GM12801 (cell line): ENCODE results near the gene VEZF1.

Experiments used
- CTCF ChIP-seq: IDR thresholded peaks from one replicate; pipeline ENCODE4 v1.5.1; 2011; ENCODE audit warnings: control low read depth; ENCODE audit not compliant: insufficient read length; ENCODE audit errors: extremely low read depth

Gene VEZF1

DNA sequence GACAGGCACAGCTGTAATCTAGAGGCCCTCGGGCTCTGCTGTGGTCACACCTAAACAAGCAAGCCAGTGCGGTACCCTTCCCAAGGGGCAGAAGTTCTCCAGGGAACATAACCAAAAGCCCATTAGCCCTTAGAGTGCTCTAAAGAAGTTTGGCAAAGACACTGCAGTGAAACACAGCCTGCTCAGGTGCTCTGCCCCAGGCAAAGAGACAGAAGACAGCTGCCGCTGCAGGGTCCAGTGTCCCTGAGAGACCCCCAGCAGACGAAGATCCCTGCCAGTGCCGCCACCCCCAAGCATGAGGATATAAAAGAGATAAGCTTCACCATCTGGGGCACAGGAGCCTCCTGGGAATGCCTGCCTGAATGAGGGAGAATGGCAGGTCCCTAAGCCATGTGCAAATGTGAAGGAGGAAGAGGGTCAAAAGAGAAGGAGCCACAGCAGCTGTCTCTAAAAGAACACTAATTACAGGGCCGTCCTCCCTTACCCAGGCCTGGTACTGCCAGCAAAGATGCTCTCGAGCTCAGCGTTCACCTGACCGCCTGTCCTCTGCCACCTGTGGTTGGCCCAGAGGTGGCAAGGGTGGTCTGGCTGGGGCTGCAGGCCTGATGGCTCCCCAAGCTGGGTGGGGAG is 62.6 kb downstream of the VEZF1 start:
- TF ChIP-seq CTCF = no peak

DNA sequence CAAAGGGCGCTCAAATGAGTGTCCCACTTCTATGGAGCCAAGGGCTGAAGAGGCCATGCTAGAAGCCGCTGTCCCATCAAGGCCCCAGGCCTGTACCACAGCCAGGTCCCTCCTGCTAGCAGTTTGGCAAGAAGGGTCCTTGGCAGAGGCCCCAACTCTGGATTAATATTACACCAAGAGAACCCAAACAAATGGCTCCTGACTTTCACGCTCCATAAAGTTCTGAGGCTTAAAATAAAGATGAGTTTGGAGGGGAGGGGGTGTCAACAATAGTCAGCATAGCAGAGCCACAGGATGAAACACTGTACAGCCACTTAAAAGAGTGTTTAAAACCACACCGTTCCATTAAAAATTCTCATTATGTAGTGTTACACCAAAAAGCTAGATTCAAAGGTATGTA is 63.4 kb downstream of the VEZF1 start:
- TF ChIP-seq CTCF = no peak
